ENCODE data around the gene FAM200B.
A peak's percentile ranks its signal among the peaks of the same experiment; 100 is the strongest.

DNA sequence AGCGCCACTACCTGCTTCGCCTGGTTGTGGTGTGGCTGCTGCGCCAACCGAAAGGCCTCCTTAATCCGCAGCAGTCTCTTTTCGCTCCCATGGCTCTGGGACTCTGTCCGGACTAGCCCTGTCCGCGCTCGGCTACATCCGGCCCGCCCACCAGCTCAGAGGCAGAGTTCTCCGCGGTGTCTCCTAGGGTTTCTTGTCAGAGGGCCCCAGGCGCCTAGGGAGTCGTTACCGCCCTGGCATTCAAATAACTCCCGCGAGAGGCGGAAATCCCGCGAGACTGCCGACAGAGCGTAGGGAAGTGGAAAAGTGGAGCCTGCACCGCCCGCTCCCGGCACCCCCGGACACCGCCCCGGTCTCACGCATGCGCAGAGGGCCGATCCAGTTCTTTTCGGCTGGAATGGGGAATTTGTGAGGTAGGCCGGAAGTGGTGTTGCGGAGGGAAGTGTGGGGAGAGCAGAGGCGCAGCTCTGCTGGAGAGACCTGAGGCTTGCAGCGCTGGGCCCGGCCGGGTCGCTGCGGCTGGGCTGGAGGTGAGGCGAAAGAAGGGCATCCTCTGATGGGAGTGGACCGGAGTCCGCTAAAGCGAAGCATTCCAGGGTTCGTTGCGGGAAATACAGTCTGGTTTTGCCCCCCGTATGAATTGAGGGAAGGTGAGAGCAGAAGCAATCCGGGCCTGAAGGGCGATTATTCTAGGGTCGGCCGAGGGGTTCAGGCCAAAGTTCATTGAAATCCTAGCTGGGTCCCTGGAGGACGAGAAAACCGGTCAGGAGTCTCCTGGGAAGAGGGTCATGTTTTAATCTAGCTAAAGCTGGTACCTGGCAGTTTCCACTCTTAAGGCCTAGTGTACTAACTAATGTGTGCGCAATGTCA, at the start of gene FAM200B:
- TF ChIP-seq, protein P1, sequence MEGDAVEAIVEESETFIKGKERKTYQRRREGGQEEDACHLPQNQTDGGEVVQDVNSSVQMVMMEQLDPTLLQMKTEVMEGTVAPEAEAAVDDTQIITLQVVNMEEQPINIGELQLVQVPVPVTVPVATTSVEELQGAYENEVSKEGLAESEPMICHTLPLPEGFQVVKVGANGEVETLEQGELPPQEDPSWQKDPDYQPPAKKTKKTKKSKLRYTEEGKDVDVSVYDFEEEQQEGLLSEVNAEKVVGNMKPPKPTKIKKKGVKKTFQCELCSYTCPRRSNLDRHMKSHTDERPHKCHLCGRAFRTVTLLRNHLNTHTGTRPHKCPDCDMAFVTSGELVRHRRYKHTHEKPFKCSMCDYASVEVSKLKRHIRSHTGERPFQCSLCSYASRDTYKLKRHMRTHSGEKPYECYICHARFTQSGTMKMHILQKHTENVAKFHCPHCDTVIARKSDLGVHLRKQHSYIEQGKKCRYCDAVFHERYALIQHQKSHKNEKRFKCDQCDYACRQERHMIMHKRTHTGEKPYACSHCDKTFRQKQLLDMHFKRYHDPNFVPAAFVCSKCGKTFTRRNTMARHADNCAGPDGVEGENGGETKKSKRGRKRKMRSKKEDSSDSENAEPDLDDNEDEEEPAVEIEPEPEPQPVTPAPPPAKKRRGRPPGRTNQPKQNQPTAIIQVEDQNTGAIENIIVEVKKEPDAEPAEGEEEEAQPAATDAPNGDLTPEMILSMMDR (optimal IDR thresholded peaks at IDR 0.05 in 1 of 3, IDR thresholded peaks at IDR 0.05 in 1 of 3, conservative IDR thresholded peaks at IDR 0.05 in 1 of 3; ENCODE audit: extremely low read depth in 1 of 3, insufficient read depth in 2 of 3, low read length in 3 of 3) = peak; percentile 14 to 24 (median 17)
- no peak for TF ChIP-seq EZH2 (IDR thresholded peaks at IDR 0.05; ENCODE audit: low read length)

Data from keratinocyte (primary cell).